ENCODE data around the gene ENAH. TPM values are rescaled to one million over a fixed set of nuclear protein-coding genes. Genes with fewer than 3 reads are reported as not detected.

Gene ENAH
- polyA plus RNA-seq, 3 donors: 0.12 TPM; not detected in 2

- H3K27me3 ChIP-seq (ENCODE audit: control insufficient read depth in 2 of 2, insufficient read depth in 2 of 2, low read length in 2 of 2): no peaks in the 10 kb centered on the region
- Mint-ChIP-seq H3K36me3 (no peaks in the 10 kb centered on the region), H3K27ac (peak overlapping the region in 1 of 7 donors; percentile 37), H3K9me3 (no peaks in the 10 kb centered on the region), H3K4me1 (peaks cover 66% of the 10 kb centered on the region), H3K4me3 (no peak overlapping the region), H3K27me3 (ENCODE audit: low read depth in 3 of 3) (no peaks in the 10 kb centered on the region)
- no peak overlapping the region for H3K4me2 ChIP-seq (replicated peaks; ENCODE audit: extremely low read depth, low read length, poor library complexity, severe bottlenecking)
- 90% methylated on average over 1 of the region's 3 CpGs for WGBS (ENCODE audit: insufficient coverage)
- peak overlapping the region; percentile 37 for H2AFZ ChIP-seq (ENCODE audit: insufficient read depth, low read depth, low read length, poor library complexity, severe bottlenecking)
- H4K20me1 ChIP-seq (ENCODE audit: insufficient read depth, low read length): no peaks in the 10 kb centered on the region
- no peak overlapping the region for H3K9ac ChIP-seq (ENCODE audit: insufficient read depth, low read length, poor library complexity, severe bottlenecking)
- no peaks in the 10 kb centered on the region for H3K9me3 ChIP-seq (replicated peaks in 1 of 2; ENCODE audit: control insufficient read depth in 1 of 2, insufficient read depth in 1 of 2, low read length in 2 of 2)
- H3K79me2 ChIP-seq (ENCODE audit: insufficient read depth, low read length): peaks cover 4% of the 10 kb centered on the region
- TF ChIP-seq CTCF (IDR thresholded peaks at IDR 0.05): no peak
- H3K36me3 ChIP-seq (replicated peaks in 1 of 2; ENCODE audit: control insufficient read depth in 1 of 2, insufficient read depth in 2 of 2, low read length in 2 of 2): no peaks in the 10 kb centered on the region
- H3K4me1 ChIP-seq (ENCODE audit: control insufficient read depth in 1 of 2, insufficient read depth in 2 of 2, low read length in 2 of 2): peaks cover 51 to 65% of the 10 kb centered on the region in 2 donors
- no peak overlapping the region for H3K27ac ChIP-seq (ENCODE audit: low read depth in 1 of 2, low read length in 2 of 2)
- no peak overlapping the region for H3K4me3 ChIP-seq (replicated peaks in 1 of 3; ENCODE audit: low read depth in 2 of 3, low read length in 3 of 3)
- intact Hi-C loops (cut with micrococcal nuclease): no loop called here
- DNase-seq: no peak
These were observed 210.8 kb downstream of the ENAH start for GRCh38 chr1:225442123-225442505.

GRCh38 chr1:225441314-225442122 lies 211.4 kb downstream of the ENAH start:
- intact Hi-C loops (cut with micrococcal nuclease): no loop called here
- no peak overlapping the region for H3K9ac ChIP-seq (ENCODE audit: insufficient read depth, low read length, poor library complexity, severe bottlenecking)

More at GRCh38 chr1:225441314-225442122, 211.4 kb downstream of the ENAH start:
- Mint-ChIP-seq H3K9me3 (no peaks in the 10 kb centered on the region), H3K27ac (peak overlapping the region in 3 of 7 donors; percentile 17 to 50 (median 26)), H3K27me3 (ENCODE audit: low read depth in 3 of 3) (no peaks in the 10 kb centered on the region), H3K4me1 (peaks cover 60% of the 10 kb centered on the region), H3K4me3 (no peak overlapping the region), H3K36me3 (no peaks in the 10 kb centered on the region)
- no peak overlapping the region for H3K27ac ChIP-seq (ENCODE audit: low read depth in 1 of 2, low read length in 2 of 2)
- H3K27me3 ChIP-seq (ENCODE audit: control insufficient read depth in 2 of 2, insufficient read depth in 2 of 2, low read length in 2 of 2): no peaks in the 10 kb centered on the region
- no peaks in the 10 kb centered on the region for H4K20me1 ChIP-seq (ENCODE audit: insufficient read depth, low read length)
- 65% methylated on average over 5 of the region's 9 CpGs for WGBS (ENCODE audit: insufficient coverage)
- peak overlapping the region; percentile 37 for H2AFZ ChIP-seq (ENCODE audit: insufficient read depth, low read depth, low read length, poor library complexity, severe bottlenecking)
- peak; percentile 23 for TF ChIP-seq CTCF (IDR thresholded peaks at IDR 0.05)
- H3K4me3 ChIP-seq (replicated peaks in 1 of 3; ENCODE audit: low read depth in 2 of 3, low read length in 3 of 3): no peak overlapping the region
- DNase-seq: no peak
- no peak overlapping the region for H3K4me2 ChIP-seq (replicated peaks; ENCODE audit: extremely low read depth, low read length, poor library complexity, severe bottlenecking)
- peaks cover 45 to 59% of the 10 kb centered on the region in 2 donors for H3K4me1 ChIP-seq (ENCODE audit: control insufficient read depth in 1 of 2, insufficient read depth in 2 of 2, low read length in 2 of 2)
- no peaks in the 10 kb centered on the region for H3K9me3 ChIP-seq (replicated peaks in 1 of 2; ENCODE audit: control insufficient read depth in 1 of 2, insufficient read depth in 1 of 2, low read length in 2 of 2)
- H3K79me2 ChIP-seq (ENCODE audit: insufficient read depth, low read length): peaks cover 4% of the 10 kb centered on the region
- no peaks in the 10 kb centered on the region for H3K36me3 ChIP-seq (replicated peaks in 1 of 2; ENCODE audit: control insufficient read depth in 1 of 2, insufficient read depth in 2 of 2, low read length in 2 of 2)
